GM21737 (cell line): ENCODE measurements around the gene PVALB.
"Not testable (repeated sequence)": the region's sequence is repeated elsewhere in the genome, so short reads cannot be mapped to it uniquely, and the experiment has no call there.

Source experiments
- ATAC-seq: cut with Tn5 transposase; IDR thresholded peaks from one replicate; pipeline ENCODE4 v1.9.1; 2021; ENCODE audit warnings: mild to moderate bottlenecking, moderate library complexity; ENCODE audit not compliant: unreplicated experiment

The PVALB gene

DNA sequence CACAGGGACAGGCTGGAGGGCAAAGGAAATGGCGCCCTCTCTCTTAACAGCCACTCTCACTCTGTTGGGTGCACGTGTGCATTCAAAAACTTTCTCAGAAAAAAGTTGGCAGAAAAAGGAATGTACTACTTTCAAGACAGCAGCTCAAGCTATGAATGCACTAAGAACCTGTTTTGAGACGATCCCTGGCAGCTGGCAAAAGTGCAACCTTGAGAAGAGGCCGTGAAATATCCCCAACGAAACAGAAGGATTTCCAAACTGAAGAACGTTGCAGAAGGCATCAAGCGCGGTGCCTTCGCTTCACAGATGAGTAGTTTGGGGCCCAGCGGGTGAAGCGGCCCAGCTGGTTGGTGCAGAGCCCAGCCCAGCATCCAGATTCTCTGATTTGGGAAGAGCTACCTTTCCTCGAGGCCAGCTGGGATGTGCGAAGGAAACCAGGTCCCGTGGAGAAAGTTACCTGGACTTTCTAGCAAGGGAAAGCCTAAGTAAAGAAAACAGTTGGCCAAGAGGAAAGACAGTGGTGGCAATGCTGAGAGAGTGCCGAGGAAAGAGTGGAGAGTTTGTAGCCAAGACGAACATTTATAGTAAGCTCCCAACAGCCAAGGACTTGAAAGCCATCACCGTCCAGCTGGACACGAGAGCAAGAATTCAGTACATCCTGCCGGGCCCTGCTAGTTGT is 57.2 kb downstream of the PVALB start:
- ATAC-seq: no peak

DNA sequence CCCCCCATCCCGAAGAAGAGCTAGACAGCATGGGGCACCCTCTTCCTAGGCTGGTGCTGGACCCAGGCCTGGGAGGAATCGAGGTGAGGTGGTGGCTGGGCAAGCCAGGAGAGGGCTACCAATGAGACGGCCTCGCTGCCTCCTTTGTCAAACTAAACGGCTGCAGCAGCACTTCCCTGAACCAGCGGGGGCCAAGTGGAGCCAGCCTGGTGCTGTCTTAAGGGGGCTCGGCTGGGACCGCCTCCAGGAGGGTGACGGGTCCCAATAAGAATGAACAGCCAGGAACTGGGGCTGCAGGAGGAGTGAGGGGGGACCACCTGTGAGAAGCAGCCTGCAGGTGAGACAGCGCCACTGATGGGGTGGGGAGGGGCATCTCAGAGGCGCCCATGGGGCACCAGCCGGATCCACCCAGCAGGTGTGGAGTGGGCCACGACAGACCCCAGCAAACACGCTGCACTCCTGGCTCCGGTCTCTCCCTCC is 58.0 kb downstream of the PVALB start:
- ATAC-seq: no peak

DNA sequence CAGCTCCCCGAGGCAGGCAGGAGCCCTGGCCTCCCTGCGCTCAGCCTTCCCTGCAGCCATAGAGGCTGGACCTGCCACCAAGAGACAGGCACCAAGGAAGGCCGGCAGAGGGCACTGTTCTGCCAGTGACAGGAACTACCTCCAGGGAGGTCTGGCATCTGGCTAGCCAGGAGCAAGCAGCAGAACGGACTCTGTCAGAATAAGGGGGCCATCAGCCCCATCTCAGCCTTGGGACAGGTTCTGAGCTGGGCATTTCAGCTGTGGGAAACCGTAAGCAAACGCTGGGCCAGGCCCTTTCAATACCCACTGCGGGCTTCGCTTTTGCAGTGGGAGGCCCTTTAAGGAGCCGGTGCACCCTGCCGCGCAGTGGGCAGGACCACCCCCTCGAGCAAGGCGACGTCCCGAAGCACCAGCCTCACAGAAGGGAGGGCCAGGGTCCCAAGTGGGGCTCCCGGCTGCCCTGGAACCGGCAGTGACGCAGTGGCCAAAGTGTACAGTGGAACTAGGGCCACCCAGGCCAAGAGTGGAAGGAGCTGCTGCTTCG is 59.1 kb downstream of the PVALB start:
- ATAC-seq: no peak

DNA sequence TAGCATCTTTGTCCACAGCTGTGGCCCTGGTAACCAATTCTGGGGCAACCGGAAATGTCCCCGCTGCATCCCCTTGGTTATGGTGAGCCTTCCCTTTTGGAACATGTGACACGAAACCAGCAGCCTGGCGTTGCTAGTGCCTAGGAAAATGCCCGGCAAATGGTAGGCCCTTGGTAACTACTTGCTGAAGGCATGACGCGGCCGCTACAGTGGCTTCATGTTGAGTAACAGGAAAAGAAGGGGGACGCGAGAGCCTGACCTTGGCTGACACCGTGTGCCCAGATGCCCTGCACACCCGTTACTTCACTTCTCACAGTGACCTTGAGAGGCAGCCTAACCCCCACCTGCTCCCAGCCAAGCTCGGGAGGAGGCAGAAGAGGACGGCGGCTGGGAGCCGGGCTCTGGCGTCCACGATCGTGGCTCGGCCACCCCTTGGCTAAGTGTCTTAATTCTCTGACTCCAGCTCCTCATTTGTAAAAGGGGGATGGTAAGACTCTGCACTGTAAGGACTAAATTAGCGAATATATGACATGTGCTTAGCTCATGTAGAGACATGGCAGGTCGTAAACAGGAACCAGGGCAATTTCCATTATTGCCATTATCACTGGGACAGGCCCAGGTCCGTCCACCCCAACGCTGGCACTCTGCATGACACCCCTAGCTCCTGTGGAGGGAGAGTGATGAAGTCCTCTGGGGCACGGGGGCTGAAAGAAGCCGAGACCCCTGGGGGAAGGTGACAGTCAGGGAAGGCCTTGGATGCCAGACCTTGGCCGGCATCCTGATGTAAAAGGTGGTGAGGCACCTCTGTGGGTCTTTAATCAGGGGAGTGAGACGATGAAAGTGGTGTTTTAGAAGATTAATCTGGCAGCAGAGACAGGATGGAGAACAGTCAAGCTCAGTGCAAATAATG is 59.8 kb downstream of the PVALB start:
- ATAC-seq: no peak

DNA sequence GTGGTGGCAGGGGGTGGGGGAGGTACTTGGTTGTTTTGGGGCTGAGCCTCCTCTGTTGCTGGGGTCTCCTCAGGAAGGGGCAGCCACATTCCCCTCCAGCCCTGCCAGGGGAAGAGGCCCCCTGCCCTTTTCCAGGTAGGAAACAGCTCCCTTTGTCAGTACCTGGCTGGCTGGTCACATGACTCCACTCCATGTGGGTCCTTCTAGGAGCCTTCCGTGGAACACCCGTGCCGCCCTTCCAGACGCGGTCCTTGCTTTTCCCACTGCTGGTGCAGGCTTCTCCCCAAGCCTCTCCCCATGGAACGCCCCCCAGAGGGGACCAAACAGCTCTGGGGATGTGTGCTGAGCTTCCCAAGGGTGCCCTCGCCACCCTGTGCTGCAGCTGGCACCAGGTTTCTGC is 60.8 kb downstream of the PVALB start:
- ATAC-seq: no peak

DNA sequence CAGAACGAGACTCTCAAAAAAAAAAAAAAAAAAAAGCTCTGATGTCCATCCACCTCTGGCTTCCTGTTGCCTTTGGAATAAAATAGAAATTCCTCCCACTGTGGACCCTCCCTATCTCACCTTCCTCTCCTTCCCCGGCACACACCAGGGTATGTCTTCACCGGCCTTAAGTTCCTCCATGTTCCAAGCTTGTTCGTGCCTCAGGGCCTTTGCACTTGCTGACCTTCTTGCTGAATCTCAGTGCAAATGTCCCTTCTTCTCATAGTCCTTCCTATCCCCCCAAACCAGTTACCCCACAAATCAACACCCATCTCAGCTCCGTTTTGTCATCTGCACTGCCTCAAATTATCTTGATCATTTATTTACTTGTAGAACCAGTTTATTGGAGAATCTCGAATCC is 61.5 kb downstream of the PVALB start:
- no peak for ATAC-seq

DNA sequence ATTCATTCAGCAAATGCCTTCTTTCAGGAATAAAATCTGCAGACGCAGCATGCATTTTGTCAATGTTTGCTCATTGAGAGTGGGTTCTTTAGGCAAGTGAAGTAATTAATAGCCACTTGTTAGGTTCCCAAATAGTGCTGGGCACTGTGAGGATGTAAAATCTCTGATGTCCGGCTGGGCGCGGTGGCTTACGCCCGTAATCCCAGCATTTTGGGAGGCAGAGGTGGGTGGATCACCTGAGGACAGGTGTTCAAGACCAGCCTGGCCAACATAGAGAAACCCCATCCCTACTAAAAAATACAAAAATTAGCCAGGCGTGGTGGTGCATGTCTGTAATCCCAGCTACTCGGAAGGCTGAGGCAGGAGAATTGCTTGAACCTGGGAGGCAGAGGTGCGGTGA is 62.0 kb downstream of the PVALB start:
- ATAC-seq: not testable (repeated sequence)

DNA sequence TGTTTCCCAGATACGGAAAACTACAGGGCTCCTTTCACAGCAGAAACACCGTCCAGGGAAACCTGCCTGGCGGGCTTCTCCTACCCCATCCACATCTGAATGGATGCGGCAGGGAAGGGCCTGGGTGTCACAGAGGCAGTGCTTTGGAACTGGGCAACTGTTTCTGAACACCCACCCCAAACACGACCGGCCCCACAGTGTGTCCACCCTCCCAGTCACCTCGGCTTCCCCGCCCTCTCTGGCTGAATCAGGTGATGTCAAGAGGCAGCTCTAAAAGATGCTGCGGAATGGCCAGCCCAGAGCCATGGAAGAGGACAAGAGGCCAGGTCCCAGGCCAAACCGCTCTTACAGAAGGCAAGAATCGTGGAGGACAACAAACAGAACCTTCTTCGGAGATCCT is 62.9 kb downstream of the PVALB start:
- no peak for ATAC-seq

DNA sequence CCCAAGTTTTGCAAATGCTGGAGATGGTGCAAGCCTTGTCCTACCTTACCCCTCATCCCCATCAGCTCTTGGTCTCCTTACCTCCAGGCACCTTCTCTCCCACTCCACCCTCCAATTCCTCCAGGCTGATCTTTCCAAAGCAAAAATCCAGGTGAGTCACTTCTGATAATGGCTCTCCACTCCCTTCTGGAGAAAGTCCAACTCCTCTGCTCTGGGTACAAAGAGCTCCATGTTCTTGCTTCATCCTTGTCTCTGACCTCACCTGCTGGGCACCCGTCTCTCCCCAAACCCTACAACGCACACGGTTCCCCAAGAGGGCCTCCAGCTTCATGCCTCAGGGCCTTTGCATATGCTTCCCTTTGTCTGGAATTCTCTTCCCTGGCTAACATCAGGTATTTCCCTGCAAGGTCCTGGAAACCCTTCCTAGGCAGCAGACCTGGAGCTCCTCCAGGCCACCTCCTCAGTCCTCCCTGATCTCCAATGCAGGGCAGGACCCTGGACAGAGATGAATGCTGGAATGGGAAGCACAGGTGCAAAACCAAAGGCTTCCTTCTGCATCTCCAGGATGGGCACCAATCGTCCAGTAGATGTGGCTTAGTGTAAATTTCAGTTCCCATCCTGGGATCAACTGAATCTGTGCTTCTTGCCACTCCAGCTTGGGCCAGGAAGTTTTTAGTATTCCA is 63.6 kb downstream of the PVALB start:
- ATAC-seq: no peak
